ENCODE data around the gene MAP4.

DNA sequence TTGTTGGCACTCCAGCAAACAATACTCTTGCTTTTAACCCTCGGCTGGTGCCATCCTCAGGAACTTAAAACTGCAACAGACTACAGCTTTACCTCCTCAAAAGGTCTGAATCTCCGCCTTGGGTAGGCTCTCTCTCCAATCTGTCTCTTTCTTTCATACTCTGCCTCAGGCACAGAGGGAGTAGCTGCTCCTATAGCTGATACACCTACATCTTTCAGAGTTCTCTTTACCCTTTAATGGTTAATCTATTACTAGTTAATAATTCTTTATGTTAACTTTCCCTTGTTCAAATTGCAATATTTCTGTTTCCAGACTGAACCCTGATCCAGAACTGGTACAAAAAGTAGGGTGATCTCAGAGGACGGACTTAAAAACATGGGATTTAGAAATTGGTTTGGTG is 66.2 kb downstream of the MAP4 start:
- TF ChIP-seq CTCF (IDR thresholded peaks at IDR 0.05 in 4 of 5, conservative IDR thresholded peaks at IDR 0.05 in 1 of 5) (no peak), POLR2A (IDR thresholded peaks at IDR 0.05) (no peak)
